Left renal cortex interstitium (tissue), 4 donors: ENCODE measurements around the gene UTP11. TPM values are rescaled to one million over a fixed set of nuclear protein-coding genes. Genes with fewer than 3 reads are reported as not detected.

Source experiments
- DNase-seq, 4 donors: peaks; one replicate each; pipeline ENCODE4 v3.0.0-alpha.2; 2013; ENCODE audit warnings: low read depth in 4 of 4, low spot score in 2 of 4, missing footprints in 1 of 4
- polyA plus RNA-seq, 4 donors: library from polyadenylated mRNA; unstranded; fragments of 120-200 nt; gene quantifications; one replicate each; pipeline ENCODE4 v1.2.1, GENCODE V29; 2013; ENCODE audit not compliant: insufficient read length in 4 of 4

UTP11 gene
- polyA plus RNA-seq, 4 donors: 36.9 to 43.1 (median 42.3) TPM

DNA sequence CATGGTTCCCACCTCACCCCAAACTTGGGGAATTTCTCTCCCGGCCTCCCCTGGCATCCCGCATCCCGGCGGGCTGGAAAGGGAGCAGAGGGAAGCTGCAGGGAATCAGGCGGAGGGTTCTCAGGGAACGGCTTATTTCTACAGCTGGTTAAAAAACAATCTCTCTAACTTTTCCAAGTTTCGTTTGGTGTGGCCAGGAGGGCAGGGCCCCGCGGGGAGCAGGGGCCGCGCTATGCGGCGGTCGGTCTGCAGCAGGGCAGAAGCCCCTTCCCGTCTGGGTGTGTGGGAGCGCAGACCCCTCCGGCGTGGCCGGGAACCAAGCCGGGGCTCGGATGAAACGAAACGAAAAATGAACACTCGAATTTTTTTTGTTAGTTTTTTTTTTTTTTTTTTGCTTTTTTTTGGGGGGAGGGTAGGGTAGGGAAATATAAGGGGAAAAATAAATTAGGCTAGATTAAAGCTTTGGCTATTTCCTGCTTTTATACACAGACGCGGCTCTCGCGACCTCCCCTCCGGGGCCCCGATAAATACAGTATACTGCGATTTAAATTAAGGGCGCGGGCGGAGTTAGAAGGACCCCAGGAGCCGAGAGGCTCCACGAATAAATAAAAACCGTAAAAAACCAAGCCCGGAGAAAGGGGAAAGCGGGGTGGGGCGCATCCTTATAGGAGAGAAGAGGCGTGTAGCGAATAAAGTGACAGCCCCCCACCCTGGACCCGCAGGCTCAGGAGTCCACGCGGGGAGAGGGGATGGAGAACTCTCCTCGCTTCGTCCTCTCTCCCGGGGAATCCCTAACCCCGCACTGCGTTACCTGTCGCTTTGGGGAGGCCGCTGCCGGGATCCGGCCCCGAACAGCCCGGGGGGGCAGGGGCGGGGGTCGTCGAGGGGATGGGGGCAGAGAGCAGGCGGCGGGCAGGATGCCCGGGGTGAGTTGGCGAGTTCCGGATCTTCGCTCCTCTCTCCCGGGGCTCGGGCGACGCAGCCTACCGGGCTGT lies 32.0 kb downstream of the UTP11 start:
- no peak for DNase-seq

DNA sequence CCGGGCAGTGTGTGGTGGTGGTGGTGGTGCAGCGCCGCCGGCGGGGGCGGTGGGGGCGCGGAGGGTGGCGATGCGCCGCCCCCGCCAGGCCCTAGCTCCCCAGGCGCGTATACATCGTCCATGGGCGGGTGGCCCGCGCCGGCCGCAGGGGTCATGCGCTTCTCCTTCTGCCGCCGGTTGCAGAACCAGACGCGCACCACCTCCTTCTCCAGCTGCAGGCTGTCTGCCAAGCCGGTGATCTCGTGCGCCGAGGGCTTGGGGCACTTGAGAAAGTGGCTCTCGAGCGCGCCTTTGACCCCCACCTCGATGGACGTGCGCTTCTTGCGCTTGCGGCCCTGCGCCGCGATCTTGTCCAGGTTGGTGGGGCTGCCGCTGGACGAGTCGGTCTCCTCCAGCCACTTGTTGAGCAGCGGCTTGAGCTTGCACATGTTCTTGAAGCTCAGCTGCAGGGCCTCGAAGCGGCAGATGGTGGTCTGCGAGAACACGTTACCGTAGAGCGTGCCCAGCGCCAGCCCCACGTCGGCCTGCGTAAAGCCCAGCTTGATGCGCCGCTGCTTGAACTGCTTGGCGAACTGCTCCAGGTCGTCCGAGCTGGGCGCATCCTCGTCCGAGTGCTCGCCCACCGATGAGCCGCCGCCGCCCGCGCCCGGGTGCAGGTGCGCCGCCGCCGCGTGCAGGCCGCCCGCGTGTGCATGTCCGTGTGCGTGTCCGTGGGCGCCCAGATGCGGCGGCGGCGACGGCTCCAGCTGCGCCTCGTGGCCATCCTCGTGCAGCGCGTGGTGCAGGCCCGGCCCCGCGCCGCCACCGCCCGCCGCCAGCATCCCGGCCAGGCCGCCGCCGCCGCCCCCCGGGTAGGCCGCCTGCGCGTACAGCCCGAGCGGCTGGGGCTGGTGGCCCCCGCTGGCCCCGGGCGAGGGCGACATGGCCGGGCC lies 33.1 kb downstream of the UTP11 start:
- DNase-seq: no peak

DNA sequence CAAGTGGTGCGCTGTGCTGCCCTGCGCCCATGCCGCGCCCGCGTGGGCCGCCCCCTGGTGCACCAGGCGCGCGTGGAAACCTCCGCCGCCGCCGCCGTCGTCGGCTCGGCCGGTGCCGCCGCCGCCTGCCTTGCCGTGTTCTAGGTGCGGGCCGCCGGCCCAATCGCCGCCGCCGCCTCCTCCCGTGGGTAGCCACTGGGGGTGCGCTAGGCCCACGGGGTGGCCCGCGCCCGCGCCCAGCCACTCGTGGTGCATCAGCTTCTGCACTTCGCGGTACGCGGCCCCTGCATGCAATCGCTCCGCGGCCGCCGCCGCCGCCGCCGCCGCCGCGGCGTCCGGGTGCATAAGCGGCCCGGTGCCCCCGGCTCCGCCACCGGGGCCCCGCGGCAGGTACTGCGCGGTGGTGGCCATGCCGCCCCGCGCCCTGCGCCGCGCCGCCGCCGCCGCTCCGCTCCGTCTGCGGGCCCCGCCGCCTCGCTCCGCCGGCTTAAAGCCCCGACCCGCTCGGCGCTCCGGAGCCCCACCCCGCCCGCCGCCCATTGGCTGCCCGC lies 33.9 kb downstream of the UTP11 start, which contains the start of gene POU3F1:
Gene POU3F1, minus strand, starts transcription at position 461 of the 551 bp plus-strand sequence. Its CDS starts 50 bp downstream, at position 411.
- no peak for DNase-seq

DNA sequence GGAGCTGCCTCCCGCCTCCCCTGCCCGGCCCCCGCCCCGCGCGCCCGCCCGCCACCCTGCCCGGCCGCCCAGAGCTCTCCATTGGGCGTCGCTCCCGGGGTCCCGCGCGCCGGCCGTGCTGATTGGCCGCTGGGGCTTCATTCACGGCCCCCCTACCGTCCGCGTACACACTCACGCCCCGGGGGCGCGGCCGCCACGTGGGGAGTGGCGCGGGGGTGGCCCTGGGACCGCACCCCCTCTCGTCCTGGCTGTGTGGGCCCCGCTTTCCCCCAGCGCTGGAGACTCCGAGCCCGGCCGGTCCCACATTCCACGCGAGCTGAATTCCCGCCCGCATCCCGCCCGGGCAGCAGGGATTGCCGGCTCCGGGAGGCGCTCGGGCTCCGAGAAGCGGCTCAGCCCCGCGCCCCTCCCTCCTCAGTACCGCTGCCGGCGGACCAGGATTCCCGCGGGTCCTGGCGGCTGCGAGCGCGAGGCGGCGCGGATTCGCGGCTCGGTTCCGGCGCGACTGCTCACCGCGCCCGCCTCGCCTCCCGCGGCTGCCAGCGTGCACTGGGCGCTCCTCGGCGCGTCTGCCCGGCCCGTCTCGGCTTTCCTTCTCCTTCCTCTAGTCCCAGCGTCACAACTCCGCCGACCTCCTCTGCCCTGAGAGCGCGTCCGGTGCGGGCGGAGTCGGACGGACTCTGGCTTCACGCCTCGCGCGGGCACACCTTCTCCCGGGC lies 34.5 kb downstream of the UTP11 start:
- DNase-seq: peak in 2 of 4 donors; percentile 64 to 66

DNA sequence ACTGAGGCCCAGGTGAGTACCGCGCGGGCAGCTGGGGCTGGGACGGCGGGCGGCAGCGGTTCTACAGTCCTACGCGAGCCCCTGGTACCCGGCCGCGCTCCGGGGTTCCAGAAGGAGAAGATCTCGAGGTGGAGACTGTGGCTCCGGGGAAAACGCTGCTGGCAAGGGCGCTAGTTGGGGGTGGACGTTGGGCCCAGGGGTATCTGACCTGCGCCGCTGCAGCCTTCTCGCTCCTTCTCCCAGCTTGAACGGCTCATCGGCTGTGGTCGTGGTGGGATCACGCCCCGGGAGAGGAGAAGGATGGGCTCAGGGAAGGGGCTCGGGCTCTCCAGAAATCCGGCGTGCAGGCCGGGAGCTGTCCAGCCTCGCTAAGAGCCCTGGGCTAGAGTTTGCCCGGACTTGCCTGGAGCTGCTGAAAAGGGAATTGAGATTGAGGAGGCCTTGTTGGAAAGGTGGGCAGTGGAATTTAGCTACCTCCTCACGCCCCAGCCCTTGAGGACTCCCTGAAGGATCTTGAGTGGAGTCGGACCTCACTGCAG lies 35.1 kb downstream of the UTP11 start:
- peak in 1 of 4 donors; percentile 26 for DNase-seq

DNA sequence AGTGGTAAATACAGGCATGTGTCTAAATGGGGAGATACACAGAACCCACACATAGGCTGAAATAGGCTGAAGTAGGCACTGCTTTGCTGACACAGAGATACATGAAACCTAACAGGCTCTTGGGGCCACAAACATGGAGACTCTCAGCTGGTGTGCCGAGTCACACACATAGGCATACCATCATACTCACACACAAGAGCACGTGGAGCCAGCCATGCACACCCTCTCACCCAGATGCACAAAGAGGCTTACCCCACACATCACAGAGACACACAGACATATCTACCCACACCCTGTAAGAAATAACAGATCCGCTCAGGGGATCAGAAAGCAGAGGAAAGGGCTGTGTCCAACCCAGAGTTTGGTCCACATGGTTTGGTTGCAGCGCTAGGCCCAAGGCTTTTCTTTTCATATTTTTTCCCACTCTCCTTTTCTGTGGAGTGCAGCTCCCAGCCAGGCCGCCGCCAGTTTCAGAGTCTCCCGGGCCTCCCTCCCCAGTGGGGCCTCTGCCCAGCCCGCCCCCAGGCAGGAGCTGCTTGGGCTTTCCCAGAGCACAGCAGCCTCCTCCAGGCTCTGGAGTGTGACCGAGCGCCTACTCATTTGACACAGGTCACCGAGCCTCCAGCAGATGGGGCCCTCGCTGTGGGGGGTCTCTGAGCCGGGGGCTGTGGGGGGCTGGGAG lies 38.0 kb downstream of the UTP11 start:
- peak in 1 of 4 donors; percentile 35 for DNase-seq

DNA sequence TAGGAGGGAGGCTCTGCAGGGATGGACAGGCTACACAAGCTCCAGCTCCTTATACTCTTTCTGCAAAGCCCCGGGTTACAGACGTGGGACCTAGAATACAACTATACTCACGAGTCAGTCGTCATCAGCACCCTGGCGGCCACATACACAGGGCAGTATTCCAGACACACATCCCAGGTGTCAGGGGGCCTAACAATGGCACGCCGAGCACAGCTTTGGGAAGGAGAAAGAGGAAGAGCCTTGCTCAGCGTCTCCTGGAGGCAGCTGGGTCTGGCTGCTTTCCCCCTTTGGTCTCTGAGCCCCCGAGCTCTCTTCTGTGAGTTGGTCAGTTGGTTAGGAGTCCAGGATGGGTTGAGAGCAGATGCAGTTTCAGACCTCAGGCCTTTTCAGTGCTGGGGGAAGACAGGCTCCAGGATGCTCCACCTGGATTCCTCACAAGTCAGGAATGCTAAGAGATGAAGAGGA lies 38.6 kb downstream of the UTP11 start:
- no peak for DNase-seq

DNA sequence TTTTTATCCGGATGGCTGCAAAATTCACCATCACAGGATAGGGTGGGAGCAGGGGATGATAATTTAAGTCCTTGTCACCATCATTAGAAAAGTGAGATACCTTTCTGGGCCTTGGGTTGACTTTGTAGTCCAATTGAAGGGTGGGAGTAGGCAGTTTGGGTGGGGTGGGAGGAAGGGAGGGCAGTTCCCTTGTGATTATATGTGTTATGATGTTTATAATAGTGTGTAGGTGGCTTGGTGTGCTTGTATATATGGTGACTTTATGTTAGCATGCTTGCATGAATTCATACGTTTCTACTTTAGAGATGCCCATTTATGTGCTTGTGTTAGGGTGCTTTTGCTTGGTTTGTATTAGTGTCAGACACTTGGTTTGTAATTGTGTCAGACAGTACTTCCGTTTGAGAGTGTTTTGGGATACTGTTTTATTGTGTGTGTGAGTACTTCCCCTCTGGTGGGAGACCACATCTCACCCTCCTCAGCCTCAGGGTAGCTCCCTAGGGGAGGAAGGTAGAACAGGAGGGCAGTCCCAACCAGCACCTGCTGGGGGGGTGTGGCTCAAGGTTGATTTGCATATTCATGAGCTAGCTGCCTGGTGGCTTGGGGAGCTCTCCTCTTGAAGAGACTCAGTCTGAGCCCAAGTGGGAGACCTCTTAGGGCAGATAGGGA lies 40.3 kb downstream of the UTP11 start:
- DNase-seq: no peak

DNA sequence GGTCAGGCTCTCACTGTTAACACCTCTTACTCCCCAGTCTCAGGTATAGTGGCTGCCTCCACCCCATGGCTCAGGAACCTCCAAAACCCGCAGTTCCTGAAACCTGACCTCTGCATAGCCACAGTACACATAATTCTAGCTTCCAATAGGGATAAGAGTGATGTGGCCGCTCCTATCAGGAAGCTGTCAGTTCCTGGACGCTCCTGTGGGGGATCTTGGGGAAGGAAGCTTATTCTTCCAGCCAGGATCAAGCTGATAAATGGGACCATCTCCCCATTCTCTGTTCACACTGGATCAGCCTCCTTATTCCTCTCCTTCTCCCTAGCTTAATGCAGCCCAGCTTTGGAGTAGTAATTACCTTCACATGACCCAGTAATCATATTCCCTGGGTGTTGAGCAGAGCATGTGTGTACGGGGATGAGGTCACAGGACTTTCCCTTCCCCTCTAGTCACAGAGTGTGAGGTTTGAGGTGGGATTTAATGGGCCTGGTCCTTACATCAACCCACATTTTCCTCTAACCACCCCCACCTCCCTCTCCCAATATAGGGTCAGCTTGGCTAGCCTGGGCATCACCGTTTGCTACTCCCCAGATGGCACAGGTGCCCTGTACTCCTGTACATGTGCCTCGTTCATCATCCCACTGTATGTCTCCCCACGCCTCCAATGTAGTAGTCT lies 41.0 kb downstream of the UTP11 start:
- DNase-seq: no peak

DNA sequence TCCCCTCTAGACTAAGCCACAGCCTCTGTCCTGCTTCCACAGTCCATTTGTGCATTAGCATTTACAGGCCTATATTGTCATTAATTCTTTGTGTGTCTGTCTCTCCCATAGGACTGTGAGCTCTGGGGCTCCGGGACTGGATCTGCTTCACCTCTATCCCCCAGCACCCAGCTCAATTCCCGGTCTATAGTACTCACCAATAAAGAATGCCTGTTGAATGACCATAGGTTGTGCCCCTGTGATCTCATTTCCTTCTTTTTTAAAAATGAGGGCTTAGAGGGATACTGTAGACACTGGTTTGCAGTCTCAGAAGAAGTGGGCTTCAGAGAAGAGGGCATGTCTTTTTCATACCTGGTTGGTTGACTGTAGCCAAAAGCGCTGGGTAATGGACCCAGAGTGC lies 42.9 kb downstream of the UTP11 start:
- DNase-seq: no peak

DNA sequence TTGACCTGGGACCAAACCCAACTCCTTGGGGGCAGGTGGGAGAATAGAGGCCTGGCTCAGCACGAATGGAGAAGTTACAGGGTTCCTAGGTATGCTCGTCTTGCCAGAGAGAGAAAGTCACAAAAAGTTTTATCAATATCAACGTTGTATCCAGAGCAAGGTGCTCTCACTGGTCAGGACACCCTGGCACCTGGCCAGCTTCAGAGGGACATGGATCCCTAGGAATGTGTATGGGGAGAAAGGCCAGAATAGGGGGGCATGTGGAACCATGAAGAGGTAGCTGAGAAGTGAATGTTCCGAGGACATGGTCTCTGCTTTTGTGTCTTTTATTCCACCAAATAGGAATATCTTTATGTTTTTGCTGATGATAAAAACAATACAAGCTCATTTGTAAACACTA lies 43.4 kb downstream of the UTP11 start:
- no peak for DNase-seq

DNA sequence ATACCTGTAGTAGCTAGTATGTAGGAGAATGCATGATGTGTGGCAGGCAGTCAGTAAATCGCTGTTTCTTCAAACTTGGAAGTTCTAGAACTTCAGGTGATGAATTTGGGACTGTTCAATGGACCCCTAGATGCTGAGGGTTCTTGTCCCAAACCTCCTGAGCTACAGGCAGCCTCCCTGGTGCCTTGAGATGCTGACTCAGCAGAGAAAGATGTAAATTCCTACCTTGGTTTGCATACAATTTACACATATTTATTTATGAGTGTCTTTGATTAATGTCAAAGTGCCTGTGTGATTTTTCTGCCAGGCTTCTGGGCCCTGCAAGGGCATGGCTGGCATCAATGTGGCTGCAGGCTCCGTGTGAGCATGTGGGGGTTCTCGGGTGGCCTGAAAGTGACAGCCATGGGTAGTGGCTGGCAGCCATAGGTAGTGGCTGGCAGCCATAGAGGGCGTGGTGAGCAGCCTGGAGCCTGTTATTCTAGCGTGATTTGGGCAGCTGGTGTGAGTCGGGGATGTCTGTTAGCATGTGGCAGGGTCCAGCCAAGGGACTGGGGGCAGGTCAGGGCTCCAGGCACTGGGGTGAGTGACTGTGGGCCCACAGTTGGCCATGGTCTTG lies 47.2 kb downstream of the UTP11 start:
- no peak for DNase-seq

DNA sequence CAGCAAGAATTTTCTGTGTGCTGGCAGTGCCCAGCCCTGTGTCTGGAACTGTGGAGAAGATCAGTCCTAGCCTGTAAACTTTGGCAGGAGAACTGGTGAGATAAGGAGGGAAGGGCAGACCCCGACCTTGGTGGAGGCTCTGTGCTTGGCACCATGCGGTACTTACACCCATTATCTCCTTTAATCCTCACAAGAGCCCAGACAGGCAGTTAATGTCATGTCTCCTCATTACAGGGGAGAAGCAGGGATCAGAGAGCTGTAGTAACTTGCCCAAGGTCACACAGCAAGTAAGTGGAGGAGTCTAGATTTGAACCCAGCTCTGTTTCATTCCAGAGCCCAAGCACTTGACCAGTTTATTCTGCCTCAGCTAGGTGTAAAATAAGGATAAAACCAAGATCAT lies 48.0 kb downstream of the UTP11 start:
- no peak for DNase-seq

DNA sequence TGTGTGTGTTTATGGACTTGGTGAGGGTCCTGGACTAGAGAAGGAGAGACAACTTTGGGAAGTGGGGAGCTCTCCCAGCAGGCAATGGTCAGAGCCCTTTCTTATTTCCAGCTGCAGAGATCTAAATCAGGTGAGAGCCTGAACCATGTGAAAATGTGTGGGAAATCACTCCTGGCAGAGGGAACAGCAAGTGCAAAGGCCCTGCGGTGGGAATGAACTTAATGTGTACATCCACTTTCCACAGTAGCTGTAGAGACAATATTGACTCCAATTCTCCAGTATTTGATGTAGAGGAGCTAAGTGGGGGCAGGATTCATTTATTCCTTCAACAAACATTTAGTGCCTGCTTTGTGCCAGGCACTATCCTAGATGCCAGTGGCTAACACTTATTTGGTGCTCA lies 48.8 kb downstream of the UTP11 start:
- DNase-seq: no peak

DNA sequence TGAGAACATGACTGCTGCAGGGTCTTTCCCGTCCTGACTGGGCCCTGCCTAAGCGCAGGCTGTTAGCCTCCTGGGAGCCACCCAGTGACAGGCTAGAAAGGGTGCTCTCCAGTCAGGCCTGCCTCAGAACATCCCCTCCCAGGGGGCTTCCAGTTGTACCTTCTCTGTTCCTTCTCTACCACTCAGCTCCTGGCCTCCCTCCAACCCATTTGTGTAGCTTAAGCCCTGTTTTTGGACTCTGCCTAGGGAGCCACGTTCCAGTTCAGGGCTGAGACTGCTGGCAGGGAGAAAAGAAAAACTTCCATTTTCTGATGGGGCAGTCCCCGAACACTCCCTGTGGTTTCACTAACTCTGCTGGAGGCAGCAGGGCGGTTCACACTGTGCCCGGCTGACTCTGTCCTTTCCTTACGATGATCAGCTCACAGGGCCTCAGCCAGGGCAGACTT lies 49.4 kb downstream of the UTP11 start:
- no peak for DNase-seq

DNA sequence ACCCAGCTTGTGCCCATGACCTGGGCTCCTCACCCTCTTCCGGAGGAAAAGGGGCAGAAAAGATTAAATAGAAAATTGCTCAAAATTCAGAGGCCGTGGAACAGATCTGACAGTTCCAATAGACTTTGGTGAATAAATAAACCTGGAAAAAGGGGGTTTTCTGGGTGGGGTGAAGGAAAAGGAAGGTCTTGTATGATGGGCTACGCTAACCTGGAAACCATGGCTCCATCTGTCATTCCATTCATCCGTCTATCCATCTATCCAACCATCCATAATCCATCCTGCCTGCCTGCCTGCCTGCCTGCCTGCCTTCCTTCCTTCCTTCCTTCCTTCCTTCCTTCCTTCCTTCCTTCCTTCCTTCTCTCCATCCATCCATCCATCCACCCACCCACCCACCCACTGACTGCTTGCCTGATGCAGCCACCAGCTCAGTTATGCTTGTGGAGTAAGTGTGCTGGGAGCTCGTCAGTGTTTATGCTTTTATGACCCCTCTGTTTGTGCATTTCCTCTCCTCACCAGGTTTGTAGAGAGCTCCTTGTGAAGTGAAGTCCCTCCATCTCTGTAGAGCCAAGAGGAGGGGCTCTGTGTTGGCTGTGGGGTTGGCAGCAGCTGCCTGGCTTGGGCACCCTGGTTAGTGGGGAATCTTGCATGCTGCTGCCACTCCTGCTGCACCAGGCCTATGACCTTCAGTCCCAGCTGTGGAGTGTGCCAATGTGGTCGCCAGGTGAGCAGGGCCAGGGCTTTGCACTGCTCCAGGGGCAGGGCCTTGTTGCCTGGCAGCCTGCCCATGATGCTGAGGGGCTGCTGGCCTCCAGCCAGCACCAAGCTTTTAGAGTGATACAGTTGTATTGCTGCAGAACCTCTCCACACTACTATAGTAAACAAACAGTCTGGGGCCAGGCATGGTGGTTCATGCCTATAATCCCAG lies 50.1 kb downstream of the UTP11 start:
- DNase-seq: no peak

DNA sequence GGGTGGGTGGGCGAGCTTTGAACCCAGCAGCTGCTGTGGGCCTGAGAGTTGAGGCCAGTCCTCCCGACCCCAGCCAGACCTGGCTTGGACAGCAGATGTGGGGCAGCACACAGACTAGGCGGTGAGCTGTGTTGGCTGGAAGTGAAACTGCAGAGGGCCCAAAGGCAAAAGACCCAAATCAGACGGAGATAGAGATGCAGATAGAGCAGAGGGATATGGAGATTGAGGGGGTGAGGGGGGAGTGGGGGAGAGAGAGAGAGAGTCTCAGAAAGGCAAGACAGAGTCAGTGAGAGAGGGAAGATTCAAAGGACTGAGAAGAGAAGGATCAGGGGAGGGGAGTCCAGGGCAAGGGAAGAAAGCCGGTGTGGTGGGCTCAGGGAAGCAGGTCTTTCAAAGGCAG lies 51.1 kb downstream of the UTP11 start:
- no peak for DNase-seq
